Measurements from ENCODE around the gene ALG14. TPM values are rescaled to one million over a fixed set of nuclear protein-coding genes. Genes with fewer than 3 reads are reported as not detected.

Gene ALG14
- total RNA-seq, 1 donor from 2014 or later, result 0.49 TPM

GRCh38 chr1:95040032-95040525 is 32.7 kb downstream of the ALG14 start:
- H2AFZ ChIP-seq (replicated peaks), result no peak overlapping the region
- peaks cover 4% of the 10 kb centered on the region for H3F3A ChIP-seq (ENCODE audit: low read depth)
- H3K9me3 ChIP-seq (ENCODE audit: low read depth), result no peaks in the 10 kb centered on the region
- peaks cover 7% of the 10 kb centered on the region for H3K4me1 ChIP-seq
- H3K4me3 Mint-ChIP-seq, result no peak overlapping the region
- H3K27ac Mint-ChIP-seq, result no peak overlapping the region
- no peaks in the 10 kb centered on the region for H3K4me1 Mint-ChIP-seq
- H3K36me3 Mint-ChIP-seq, result no peaks in the 10 kb centered on the region
- H3K36me3 ChIP-seq, result no peaks in the 10 kb centered on the region
- H3K79me2 ChIP-seq (ENCODE audit: low read depth), result no peaks in the 10 kb centered on the region
- H3K9ac ChIP-seq, result no peak overlapping the region
- no peak overlapping the region for H3K4me2 ChIP-seq
- H3K27me3 Mint-ChIP-seq (ENCODE audit: insufficient read depth, low read depth), result peaks cover 2% of the 10 kb centered on the region
- no peak overlapping the region for H3K27ac ChIP-seq
- TF ChIP-seq CTCF (IDR thresholded peaks at IDR 0.05), result no peak
- no peak for TF ChIP-seq EZH2 (IDR thresholded peaks at IDR 0.05)
- no peak for TF ChIP-seq EZH2phosphoT487 (IDR thresholded peaks at IDR 0.05)
- DNase-seq (ENCODE audit: low spot score), result no peak
- H3K27me3 ChIP-seq, result no peaks in the 10 kb centered on the region
- no peaks in the 10 kb centered on the region for H3K9me3 Mint-ChIP-seq
- no peaks in the 10 kb centered on the region for H4K20me1 ChIP-seq (ENCODE audit: low read depth)
- no peak overlapping the region for H3K4me3 ChIP-seq

GRCh38 chr1:95039360-95040031 is 33.3 kb downstream of the ALG14 start:
- no peaks in the 10 kb centered on the region for H3K79me2 ChIP-seq (ENCODE audit: low read depth)
- H3K27me3 ChIP-seq, result no peaks in the 10 kb centered on the region
- Mint-ChIP-seq H3K36me3 (no peaks in the 10 kb centered on the region), H3K27me3 (ENCODE audit: insufficient read depth, low read depth) (peaks cover 2% of the 10 kb centered on the region), H3K4me1 (no peaks in the 10 kb centered on the region), H3K9me3 (no peaks in the 10 kb centered on the region), H3K4me3 (no peak overlapping the region), H3K27ac (peak overlapping the region; percentile 52)
- TF ChIP-seq CTCF (IDR thresholded peaks at IDR 0.05) (no peak), EZH2phosphoT487 (IDR thresholded peaks at IDR 0.05) (no peak), EZH2 (IDR thresholded peaks at IDR 0.05) (no peak)
- peaks cover 7% of the 10 kb centered on the region for H3K4me1 ChIP-seq
- H3K36me3 ChIP-seq, result no peaks in the 10 kb centered on the region
- H3F3A ChIP-seq (ENCODE audit: low read depth), result peaks cover 4% of the 10 kb centered on the region
- H3K4me3 ChIP-seq, result no peak overlapping the region
- H3K9ac ChIP-seq, result no peak overlapping the region
- no peak overlapping the region for H3K4me2 ChIP-seq
- DNase-seq (ENCODE audit: low spot score), result no peak
- no peak overlapping the region for H3K27ac ChIP-seq
- H3K9me3 ChIP-seq (ENCODE audit: low read depth), result no peaks in the 10 kb centered on the region
- H2AFZ ChIP-seq (replicated peaks), result no peak overlapping the region
- no peaks in the 10 kb centered on the region for H4K20me1 ChIP-seq (ENCODE audit: low read depth)

- Mint-ChIP-seq H3K4me3 (no peak overlapping the region), H3K36me3 (no peaks in the 10 kb centered on the region), H3K27me3 (ENCODE audit: insufficient read depth, low read depth) (peaks cover 2% of the 10 kb centered on the region), H3K4me1 (no peaks in the 10 kb centered on the region), H3K27ac (no peak overlapping the region), H3K9me3 (no peaks in the 10 kb centered on the region)
- Histone ChIP-seq H3K27ac (no peak overlapping the region), H2AFZ (replicated peaks) (no peak overlapping the region), H3K27me3 (no peaks in the 10 kb centered on the region), H3F3A (ENCODE audit: low read depth) (no peaks in the 10 kb centered on the region), H4K20me1 (ENCODE audit: low read depth) (no peaks in the 10 kb centered on the region), H3K4me1 (no peaks in the 10 kb centered on the region), H3K79me2 (ENCODE audit: low read depth) (no peaks in the 10 kb centered on the region), H3K4me3 (no peak overlapping the region), H3K9ac (no peak overlapping the region), H3K36me3 (no peaks in the 10 kb centered on the region), H3K4me2 (no peak overlapping the region), H3K9me3 (ENCODE audit: low read depth) (no peaks in the 10 kb centered on the region)
- no peak for DNase-seq (ENCODE audit: low spot score)
- TF ChIP-seq EZH2 (IDR thresholded peaks at IDR 0.05) (no peak), EZH2phosphoT487 (IDR thresholded peaks at IDR 0.05) (no peak), CTCF (IDR thresholded peaks at IDR 0.05) (no peak)
Measured at GRCh38 chr1:95035536-95035935, 37.2 kb downstream of the ALG14 start.

Data from neural progenitor cell (in vitro differentiated cells).